Measurements from ENCODE around the gene VTI1B.
"Not testable (repeated sequence)": the region's sequence is repeated elsewhere in the genome, so short reads cannot be mapped to it uniquely, and the experiment has no call there.

Gene VTI1B

GRCh38 chr14:67607646-67608045 is 66.8 kb downstream of the VTI1B start:
- no peak overlapping the region for H3K4me3 ChIP-seq (ENCODE audit: low read depth, low read length)
- peaks cover 98% of the 10 kb centered on the region for H3K27me3 ChIP-seq (ENCODE audit: control insufficient read depth, insufficient read depth, low read length)
- no peak overlapping the region for H3K9ac ChIP-seq (ENCODE audit: low read depth, low read length)
- H3K27ac ChIP-seq (ENCODE audit: low read depth, low read length), result no peak overlapping the region
- H3K9me3 ChIP-seq (ENCODE audit: control insufficient read depth, insufficient read depth, low read length), result no peaks in the 10 kb centered on the region
- H3K4me1 ChIP-seq (ENCODE audit: control insufficient read depth, insufficient read depth, low read length), result peaks cover 12% of the 10 kb centered on the region; the same call in 1 of the 2 replicates
- H3K36me3 ChIP-seq (ENCODE audit: control insufficient read depth, insufficient read depth, low read length), result no peaks in the 10 kb centered on the region

- Histone ChIP-seq H3K36me3 (ENCODE audit: control insufficient read depth, insufficient read depth, low read length) (no peaks in the 10 kb centered on the region), H3K4me3 (ENCODE audit: low read depth, low read length) (no peak overlapping the region), H3K27me3 (ENCODE audit: control insufficient read depth, insufficient read depth, low read length) (peaks cover 74% of the 10 kb centered on the region), H3K9me3 (ENCODE audit: control insufficient read depth, insufficient read depth, low read length) (no peaks in the 10 kb centered on the region), H3K4me1 (ENCODE audit: control insufficient read depth, insufficient read depth, low read length) (peaks cover 6% of the 10 kb centered on the region; the same call in 1 of the 2 replicates), H3K27ac (ENCODE audit: low read depth, low read length) (no peak overlapping the region), H3K9ac (ENCODE audit: low read depth, low read length) (no peak overlapping the region)
Measured at GRCh38 chr14:67602995-67603545, 71.4 kb downstream of the VTI1B start.

- Histone ChIP-seq H3K9ac (ENCODE audit: low read depth, low read length) (no peak overlapping the region), H3K4me1 (ENCODE audit: control insufficient read depth, insufficient read depth, low read length) (peaks cover 6% of the 10 kb centered on the region; the same call in 1 of the 2 replicates), H3K27ac (ENCODE audit: low read depth, low read length) (no peak overlapping the region), H3K4me3 (ENCODE audit: low read depth, low read length) (no peak overlapping the region), H3K36me3 (ENCODE audit: control insufficient read depth, insufficient read depth, low read length) (no peaks in the 10 kb centered on the region), H3K27me3 (ENCODE audit: control insufficient read depth, insufficient read depth, low read length) (peaks cover 64% of the 10 kb centered on the region), H3K9me3 (ENCODE audit: control insufficient read depth, insufficient read depth, low read length) (no peaks in the 10 kb centered on the region)
Measured at GRCh38 chr14:67602076-67602475, 72.4 kb downstream of the VTI1B start.

DNA sequence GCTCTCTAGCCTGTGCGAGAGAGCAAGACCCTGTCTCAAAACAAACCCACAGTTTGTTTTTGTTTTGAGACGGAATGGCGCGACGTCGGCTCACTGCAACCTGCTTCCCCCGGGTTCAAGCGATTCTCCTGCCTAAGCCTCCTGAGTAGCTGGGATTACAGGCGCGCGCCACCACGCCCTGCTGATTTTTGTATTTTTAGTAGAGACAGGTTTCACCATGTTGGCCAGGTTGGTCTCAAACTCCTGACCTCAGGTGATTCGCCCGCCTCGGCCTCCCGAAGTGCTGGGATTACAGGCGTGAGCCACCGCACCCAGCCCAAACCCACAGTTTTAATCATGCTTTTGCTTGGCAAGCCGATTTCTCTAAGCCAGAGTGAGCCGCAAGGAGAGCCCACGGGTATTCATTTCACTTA is 73.9 kb downstream of the VTI1B start:
- not testable (repeated sequence) for H3K9ac ChIP-seq (ENCODE audit: low read depth, low read length); H3K9me3 ChIP-seq (ENCODE audit: control insufficient read depth, insufficient read depth, low read length); H3K36me3 ChIP-seq (ENCODE audit: control insufficient read depth, insufficient read depth, low read length); H3K4me1 ChIP-seq (ENCODE audit: control insufficient read depth, insufficient read depth, low read length)
- Histone ChIP-seq H3K27me3 (ENCODE audit: control insufficient read depth, insufficient read depth, low read length) (peaks cover 49% of the 10 kb centered on the region), H3K4me3 (ENCODE audit: low read depth, low read length) (peak overlapping the region; percentile 79), H3K27ac (ENCODE audit: low read depth, low read length) (peak overlapping the region; percentile 72)

GRCh38 chr14:67599698-67600561 is 74.5 kb downstream of the VTI1B start, which contains the start of gene PIGH:
Gene PIGH (minus strand): TSS chr14:67600268. CDS start chr14:67600203, 65 bp downstream.
- peaks cover 6% of the 10 kb centered on the region; the same call in 1 of the 2 replicates for H3K4me1 ChIP-seq (ENCODE audit: control insufficient read depth, insufficient read depth, low read length)
- no peaks in the 10 kb centered on the region for H3K9me3 ChIP-seq (ENCODE audit: control insufficient read depth, insufficient read depth, low read length)
- H3K9ac ChIP-seq (ENCODE audit: low read depth, low read length), result no peak within 1 kb of the TSS; the same call in 1 of the 2 replicates
- no peaks in the 10 kb centered on the region for H3K36me3 ChIP-seq (ENCODE audit: control insufficient read depth, insufficient read depth, low read length)
- H3K27ac ChIP-seq (ENCODE audit: low read depth, low read length), result peak within 1 kb of the TSS; percentile 72
- H3K4me3 ChIP-seq (ENCODE audit: low read depth, low read length), result peak within 1 kb of the TSS; percentile 79
- peaks cover 43% of the 10 kb centered on the region for H3K27me3 ChIP-seq (ENCODE audit: control insufficient read depth, insufficient read depth, low read length)
